ENCODE results near the gene NMNAT1.

DNA sequence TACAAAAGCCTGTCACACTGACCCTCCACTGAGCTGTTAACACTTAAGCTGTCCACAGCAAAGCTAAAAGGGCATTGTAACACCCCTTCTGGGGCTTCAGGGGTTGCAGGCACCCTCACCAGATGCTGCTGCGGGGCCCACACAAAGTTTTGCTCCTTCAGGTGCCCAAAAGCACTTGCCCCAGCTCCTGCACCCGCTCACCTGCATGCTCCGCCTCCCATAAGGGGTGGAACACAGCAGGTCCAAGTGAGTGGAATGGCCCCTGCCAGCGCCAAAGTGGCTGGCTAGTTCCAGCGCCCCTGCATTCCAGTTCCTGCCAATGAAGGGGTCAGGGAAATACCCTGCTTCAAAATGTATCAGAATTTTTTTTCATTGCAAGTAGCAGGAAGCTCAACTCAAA lies 46.5 kb downstream of the NMNAT1 start:
- no peak for TF ChIP-seq EZH2 (IDR thresholded peaks at IDR 0.05; ENCODE audit: borderline replicate concordance, low read depth, low read length, severe bottlenecking)
- no peak for TF ChIP-seq CTCF (IDR thresholded peaks at IDR 0.05; ENCODE audit: borderline replicate concordance, extremely low read depth, low read length, poor library complexity, severe bottlenecking)

Measured in DND-41 (cell line).